ENCODE measurements around the gene CAD.
"Not testable (repeated sequence)": the region's sequence is repeated elsewhere in the genome, so short reads cannot be mapped to it uniquely, and the experiment has no call there.

CAD gene

GRCh38 chr2:27198068-27198467, 19.1 kb upstream of the CAD start:
- DNase-seq (ENCODE audit: insufficient read length, low spot score); FAIRE-seq: not testable (repeated sequence)

GRCh38 chr2:27198627-27199026, 18.5 kb upstream of the CAD start:
- no peak for FAIRE-seq
- DNase-seq (ENCODE audit: insufficient read length, low spot score), result no peak

GRCh38 chr2:27199241-27199640, 17.9 kb upstream of the CAD start:
- FAIRE-seq, result no peak
- DNase-seq (ENCODE audit: insufficient read length, low spot score), result no peak

GRCh38 chr2:27201675-27202074, 15.5 kb upstream of the CAD start:
- FAIRE-seq (no peak), DNase-seq (ENCODE audit: insufficient read length, low spot score) (no peak)

- DNase-seq (ENCODE audit: insufficient read length, low spot score) (no peak), FAIRE-seq (no peak)
These were observed 14.3 kb upstream of the CAD start for GRCh38 chr2:27202854-27203253.

GRCh38 chr2:27203741-27204140, 13.4 kb upstream of the CAD start:
- FAIRE-seq, result no peak
- DNase-seq (ENCODE audit: insufficient read length, low spot score), result no peak

GRCh38 chr2:27204566-27204965, 12.6 kb upstream of the CAD start:
- no peak for FAIRE-seq
- DNase-seq (ENCODE audit: insufficient read length, low spot score), result no peak

GRCh38 chr2:27205206-27205605, 12.0 kb upstream of the CAD start:
- FAIRE-seq (no peak), DNase-seq (ENCODE audit: insufficient read length, low spot score) (no peak)

- no peak for DNase-seq (ENCODE audit: insufficient read length, low spot score)
These were observed 10.8 kb upstream of the CAD start for GRCh38 chr2:27206346-27206745.

GRCh38 chr2:27208486-27209050, 8.6 kb upstream of the CAD start:
- DNase-seq (ENCODE audit: insufficient read length, low spot score) (no peak), FAIRE-seq (no peak)

More at GRCh38 chr2:27206346-27206745, 10.8 kb upstream of the CAD start:
- FAIRE-seq, result no peak

- no peak for FAIRE-seq
These were observed 7.4 kb upstream of the CAD start for GRCh38 chr2:27209621-27210401.

GRCh38 chr2:27211241-27211942, 5.8 kb upstream of the CAD start:
- DNase-seq (ENCODE audit: insufficient read length, low spot score), result no peak
- FAIRE-seq, result no peak

More at GRCh38 chr2:27209621-27210401, 7.4 kb upstream of the CAD start:
- DNase-seq (ENCODE audit: insufficient read length, low spot score), result no peak

- FAIRE-seq (peak; percentile 79), DNase-seq (ENCODE audit: insufficient read length, low spot score) (peak; percentile 92)
These were observed 5.1 kb upstream of the CAD start, which contains the start of the genes ATRAID and SLC5A6 for GRCh38 chr2:27211943-27212625. ATRAID (plus strand) TSS chr2:27212041; CDS start chr2:27212369, 328 bp downstream. SLC5A6 (minus strand) TSS chr2:27212268; CDS start chr2:27207650, 4,618 bp downstream.

GRCh38 chr2:27212626-27213471, 4.3 kb upstream of the CAD start:
- DNase-seq (ENCODE audit: insufficient read length, low spot score), result no peak
- FAIRE-seq, result peak; percentile 49

GRCh38 chr2:27214941-27215340, 2.2 kb upstream of the CAD start:
- FAIRE-seq (no peak), DNase-seq (ENCODE audit: insufficient read length, low spot score) (no peak)

GRCh38 chr2:27216416-27217137, 592 bp upstream of the CAD start:
- no peak for DNase-seq (ENCODE audit: insufficient read length, low spot score)
- no peak for FAIRE-seq

GRCh38 chr2:27218614-27219013, 1.4 kb downstream of the CAD start:
- DNase-seq (ENCODE audit: insufficient read length, low spot score) (no peak), FAIRE-seq (no peak)

GRCh38 chr2:27219091-27219490, 1.9 kb downstream of the CAD start:
- FAIRE-seq (no peak), DNase-seq (ENCODE audit: insufficient read length, low spot score) (no peak)

- FAIRE-seq, result no peak
- no peak for DNase-seq (ENCODE audit: insufficient read length, low spot score)
These were observed 2.9 kb downstream of the CAD start for GRCh38 chr2:27220091-27220490.
